ENCODE measurements around the gene SEPTIN10. TPM values are rescaled to one million over a fixed set of nuclear protein-coding genes. Genes with fewer than 3 reads are reported as not detected.

SEPTIN10 gene
- total RNA-seq, 1 donor from 2014 or later, result 0.22 TPM

GRCh38 chr2:109527079-109527478, 86.7 kb downstream of the SEPTIN10 start:
- intact Hi-C loops (cut with micrococcal nuclease), result no loop called here

- intact Hi-C loops (cut with micrococcal nuclease), result no loop called here
Observed at GRCh38 chr2:109526442-109526970, 87.3 kb downstream of the SEPTIN10 start.

- intact Hi-C loops (cut with micrococcal nuclease), result no loop called here
Observed at GRCh38 chr2:109525836-109526235, 87.9 kb downstream of the SEPTIN10 start.

GRCh38 chr2:109523536-109524361, 90.0 kb downstream of the SEPTIN10 start:
- intact Hi-C loops (cut with micrococcal nuclease), result no loop called here

GRCh38 chr2:109523121-109523520, 90.6 kb downstream of the SEPTIN10 start:
- intact Hi-C loops (cut with micrococcal nuclease), result no loop called here

- intact Hi-C loops (cut with micrococcal nuclease), result no loop called here
Observed at GRCh38 chr2:109522063-109522374, 91.7 kb downstream of the SEPTIN10 start.

- intact Hi-C loops (cut with micrococcal nuclease), result no loop called here
Observed at GRCh38 chr2:109521233-109522062, 92.3 kb downstream of the SEPTIN10 start.

- intact Hi-C loops (cut with micrococcal nuclease), result loop anchor here (10.0 kb wide), 1 partner anchor 185 kb away; no protein-coding TSS in a partner anchor
Observed at GRCh38 chr2:109519513-109519912, 94.3 kb downstream of the SEPTIN10 start.

- intact Hi-C loops (cut with micrococcal nuclease), result loop anchor here (10.0 kb wide), 1 partner anchor 183 kb away; no protein-coding TSS in a partner anchor
Observed at GRCh38 chr2:109517118-109517889, 96.5 kb downstream of the SEPTIN10 start.

- intact Hi-C loops (cut with micrococcal nuclease), result loop anchor here (10.0 kb wide), 1 partner anchor 182 kb away; no protein-coding TSS in a partner anchor
Observed at GRCh38 chr2:109516445-109517117, 97.2 kb downstream of the SEPTIN10 start.

- intact Hi-C loops (cut with micrococcal nuclease), result loop anchor here (10.0 kb wide), 1 partner anchor 180 kb away; no protein-coding TSS in a partner anchor
Observed at GRCh38 chr2:109514857-109515256, 98.9 kb downstream of the SEPTIN10 start.

GRCh38 chr2:109513749-109514588, 99.8 kb downstream of the SEPTIN10 start:
- intact Hi-C loops (cut with micrococcal nuclease), result loop anchor here (10.0 kb wide), 1 partner anchor 179 kb away; no protein-coding TSS in a partner anchor

GRCh38 chr2:109513230-109513629, 100.5 kb downstream of the SEPTIN10 start:
- intact Hi-C loops (cut with micrococcal nuclease), result loop anchor here (10.0 kb wide), 1 partner anchor 178 kb away; no protein-coding TSS in a partner anchor

- intact Hi-C loops (cut with micrococcal nuclease), result loop anchor here (10.0 kb wide), 1 partner anchor 177 kb away; no protein-coding TSS in a partner anchor
Observed at GRCh38 chr2:109512076-109512475, 101.7 kb downstream of the SEPTIN10 start.

GRCh38 chr2:109511168-109511567, 102.6 kb downstream of the SEPTIN10 start:
- intact Hi-C loops (cut with micrococcal nuclease), result loop anchor here (2.0 to 10.0 kb wide), 2 partner anchors 176 to 250 kb away; no protein-coding TSS in a partner anchor

GRCh38 chr2:109510136-109511028, 103.4 kb downstream of the SEPTIN10 start:
- intact Hi-C loops (cut with micrococcal nuclease), result loop anchor here (1.0 to 10.0 kb wide), 7 partner anchors 176 to 724 kb away; partner anchors contain the start of gene CCDC138

GRCh38 chr2:109508556-109508955, 105.2 kb downstream of the SEPTIN10 start:
- intact Hi-C loops (cut with micrococcal nuclease), result no loop called here

- intact Hi-C loops (cut with micrococcal nuclease), result no loop called here
Observed at GRCh38 chr2:109507828-109508227, 105.9 kb downstream of the SEPTIN10 start.

All from T-helper 1 cell treated with Interleukin-12 subunit alpha and Interleukin-12 subunit beta and Interleukin-4 antibody, amounts not matched to agents 30 ng/mL and 1 ng/mL, for 36 hours (primary cell).